A549 treated with GW870086 at 1 μM for 4 hours (cell line): ENCODE data around the gene ROBO4. TPM values are rescaled to one million over a fixed set of nuclear protein-coding genes. Genes with fewer than 3 reads are reported as not detected.

Experiments used
- total RNA-seq: library from RNA; stranded (reverse); fragments of 200-300 nt; extraction: Qiagen RNA extraction; gene quantifications from 5 replicates; pipeline ENCODE4 v1.2.3, GENCODE V29; 2022; ENCODE audit warnings: low read depth

Gene ROBO4
- not detected in 5 replicates for total RNA-seq

GRCh38 chr11:124897674-124898262, at the start of gene ROBO4:
TSS of gene ROBO4 (minus strand) at chr11:124897865. CDS start at chr11:124897795, 70 bp downstream.

GRCh38 chr11:124935548-124936514, 38.2 kb upstream of the ROBO4 start, which contains the start of gene HEPACAM:
TSS of gene HEPACAM (minus strand) at chr11:124936047. CDS start at chr11:124936006, 41 bp downstream.

GRCh38 chr11:124918950-124919349, 21.3 kb upstream of the ROBO4 start, which contains the start of gene HEPN1:
TSS of gene HEPN1 (plus strand) at chr11:124919250.

GRCh38 chr11:124865181-124865901, 32.3 kb downstream of the ROBO4 start, which contains the start of gene ROBO3:
TSS of gene ROBO3 (plus strand) at chr11:124865432. CDS start at chr11:124865578, 146 bp downstream.

Other genes starting within 250 kb of the ROBO4 start
- 12.0 to 16.7 TPM (median 15.0 TPM) in 5 replicates for gene SIAE, start 224.1 kb downstream of the ROBO4 start, total RNA-seq
- gene SPA17, start 224.0 kb downstream of the ROBO4 start, total RNA-seq: 17.7 to 30.1 TPM (median 20.1 TPM) in 5 replicates
- 6.1 to 11.4 TPM (median 9.6 TPM) in 5 replicates for gene NRGN, start 157.9 kb downstream of the ROBO4 start, total RNA-seq
- not detected in 5 replicates for gene VSIG2, start 145.6 kb downstream of the ROBO4 start, total RNA-seq
- gene ESAM, start 135.6 kb downstream of the ROBO4 start, total RNA-seq: 12.0 to 17.2 TPM (median 13.7 TPM) in 5 replicates
- 5.4 to 6.5 TPM (median 5.7 TPM) in 5 replicates for gene MSANTD2, start 97.5 kb downstream of the ROBO4 start, total RNA-seq
- 1.9 to 2.7 TPM (median 2.1 TPM) in 5 replicates for gene ROBO3, start 32.4 kb downstream of the ROBO4 start, total RNA-seq
- gene HEPN1, start 21.4 kb upstream of the ROBO4 start, total RNA-seq: not detected in 5 replicates
- not detected in 5 replicates for gene HEPACAM, start 38.2 kb upstream of the ROBO4 start, total RNA-seq
- gene CCDC15, start 56.3 kb upstream of the ROBO4 start, total RNA-seq: 0.29 to 0.67 TPM (median 0.52 TPM) in 5 replicates
- 0.05 to 0.16 TPM (median 0.10 TPM) in 4 of 5 replicates, not detected in the other for gene SLC37A2, start 165.4 kb upstream of the ROBO4 start, total RNA-seq
- gene TMEM218, start 213.8 kb upstream of the ROBO4 start, total RNA-seq: 21.1 to 24.7 TPM (median 22.4 TPM) in 5 replicates